ENCODE data around the gene SMARCA4.

DNA sequence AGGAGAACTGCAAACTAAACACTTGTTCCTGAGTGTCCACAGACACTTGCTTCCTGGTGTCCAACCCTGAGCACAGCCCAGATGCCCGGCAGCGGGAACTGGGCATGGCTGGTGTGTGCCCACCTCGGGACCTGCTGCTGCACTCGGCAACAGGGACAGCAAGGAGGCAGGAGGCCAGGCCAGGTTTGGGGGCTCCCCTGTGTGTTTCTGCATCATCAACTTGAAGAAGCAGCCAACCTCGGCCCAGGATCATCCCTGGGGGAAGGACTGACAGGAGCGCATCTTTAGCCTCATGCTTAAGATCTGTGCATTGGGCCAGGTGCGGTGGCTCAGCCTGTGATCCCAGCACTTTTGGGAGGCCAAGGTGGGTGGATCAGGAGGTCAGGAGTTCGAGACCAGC, 93.4 kb downstream of the SMARCA4 start:
- TF ChIP-seq POLR2A (IDR thresholded peaks at IDR 0.05; ENCODE audit: low read length) (no peak), GATA1 (IDR thresholded peaks at IDR 0.05; ENCODE audit: low read depth, low read length) (no peak)
